ENCODE results near the gene LZTS3. TPM values are rescaled to one million over a fixed set of nuclear protein-coding genes. Genes with fewer than 3 reads are reported as not detected.

Gene LZTS3
- total and polyA plus RNA-seq, 10 donors, result 0.64 to 5.5 (median 1.8) TPM

GRCh38 chr20:3167738-3168078, 5.6 kb downstream of the LZTS3 start:
- WGBS, 5 donors, result 32 to 65% (median 41%) methylated on average over 14 to 25 of the region's 25 CpGs
- H3K4me3 ChIP-seq, result peak overlapping the region in 1 of 8 donors; percentile 32
- TF ChIP-seq CTCF (IDR thresholded peaks at IDR 0.05 in 8 of 11, conservative IDR thresholded peaks at IDR 0.05 in 3 of 11) (no peak), POLR2AphosphoS5 (IDR thresholded peaks at IDR 0.05) (no peak), POLR2A (IDR thresholded peaks at IDR 0.05) (no peak)
- DNase-seq, result no peak
- H3K27me3 ChIP-seq (replicated peaks in 1 of 7), result peaks cover 0 to 63% (median 26%) of the 10 kb centered on the region in 7 donors
- intact Hi-C loops (cut with DNase I; ENCODE audit: low total_unique reads), result no loop called here
- no peaks in the 10 kb centered on the region for H3K36me3 ChIP-seq
- peaks cover 0 to 34% (median 17%) of the 10 kb centered on the region in 6 donors for H3K4me1 ChIP-seq
- no peak overlapping the region for H3K27ac ChIP-seq
- no peaks in the 10 kb centered on the region for H3K9me3 ChIP-seq

- Histone ChIP-seq H3K4me1 (peaks cover 0 to 29% (median 14%) of the 10 kb centered on the region in 6 donors), H3K27me3 (replicated peaks in 1 of 7) (peaks cover 0 to 56% (median 24%) of the 10 kb centered on the region in 7 donors), H3K4me3 (no peak overlapping the region), H3K36me3 (no peaks in the 10 kb centered on the region), H3K27ac (no peak overlapping the region), H3K9me3 (no peaks in the 10 kb centered on the region)
- DNase-seq, result no peak
- TF ChIP-seq POLR2AphosphoS5 (IDR thresholded peaks at IDR 0.05) (no peak), CTCF (IDR thresholded peaks at IDR 0.05 in 8 of 11, conservative IDR thresholded peaks at IDR 0.05 in 3 of 11) (no peak), POLR2A (IDR thresholded peaks at IDR 0.05) (no peak)
- 87 to 97% (median 95%) methylated on average over 12 to 16 of the region's 16 CpGs for WGBS, 5 donors
- intact Hi-C loops (cut with DNase I; ENCODE audit: low total_unique reads), result no loop called here
Measured at GRCh38 chr20:3166913-3167342, 6.4 kb downstream of the LZTS3 start.

- intact Hi-C loops (cut with DNase I; ENCODE audit: low total_unique reads), result no loop called here
- no peak overlapping the region for H3K27ac ChIP-seq
- no peak overlapping the region for H3K4me3 ChIP-seq
- H3K27me3 ChIP-seq (replicated peaks in 1 of 7), result peaks cover 0 to 51% (median 24%) of the 10 kb centered on the region in 7 donors
- H3K36me3 ChIP-seq, result no peaks in the 10 kb centered on the region
- no peaks in the 10 kb centered on the region for H3K9me3 ChIP-seq
- H3K4me1 ChIP-seq, result peaks cover 0 to 29% (median 14%) of the 10 kb centered on the region in 6 donors
- WGBS, 5 donors, result 75 to 91% (median 82%) methylated on average over 4 to 13 of the region's 13 CpGs
- TF ChIP-seq CTCF (IDR thresholded peaks at IDR 0.05 in 8 of 11, conservative IDR thresholded peaks at IDR 0.05 in 3 of 11), result no peak
- TF ChIP-seq POLR2A (IDR thresholded peaks at IDR 0.05), result no peak
- TF ChIP-seq POLR2AphosphoS5 (IDR thresholded peaks at IDR 0.05), result no peak
- no peak for DNase-seq
Measured at GRCh38 chr20:3166338-3166912, 6.9 kb downstream of the LZTS3 start.

GRCh38 chr20:3165473-3166337, 7.6 kb downstream of the LZTS3 start:
- TF ChIP-seq POLR2AphosphoS5 (IDR thresholded peaks at IDR 0.05) (peak; percentile 12 to 37 (median 25)), POLR2A (IDR thresholded peaks at IDR 0.05) (no peak)
- no peaks in the 10 kb centered on the region for H3K36me3 ChIP-seq
- peaks cover 0 to 49% (median 24%) of the 10 kb centered on the region in 7 donors for H3K27me3 ChIP-seq (replicated peaks in 1 of 7)
- WGBS, 5 donors, result 46 to 74% (median 66%) methylated on average over 32 to 45 of the region's 45 CpGs
- no peaks in the 10 kb centered on the region for H3K9me3 ChIP-seq
- DNase-seq, result no peak
- peak overlapping the region in 2 of 8 donors; percentile 7 to 35 for H3K4me3 ChIP-seq
- peak overlapping the region in 1 of 8 donors; percentile 30 for H3K27ac ChIP-seq
- intact Hi-C loops (cut with DNase I; ENCODE audit: low total_unique reads), result no loop called here
- peaks cover 0 to 29% (median 14%) of the 10 kb centered on the region in 6 donors for H3K4me1 ChIP-seq

Data from spleen (tissue), 11 donors.